Gastrocnemius medialis (tissue), 4 donors: ENCODE data around the gene DDR2.

Experiments used
- CTCF ChIP-seq, 5 experiments: fragments of 450-650 bp in 3 of 5; fragments of 200-600 bp in 2 of 5; sonication (generic) in 2 of 5; IDR thresholded peaks in 4 of 5; conservative IDR thresholded peaks in 1 of 5; 1 replicate in 4 of 5; 2 replicates in 1 of 5; pipeline ENCODE4 v1.5.1; 2016 to 2019; ENCODE audit warnings: antibody characterized with exemption in 5 of 5, mild to moderate bottlenecking in 3 of 5, moderate library complexity in 3 of 5
- POLR2A ChIP-seq, 2 donors: fragments of 450-650 bp; IDR thresholded peaks; one replicate each; pipeline ENCODE4 v1.6.1; 2017; ENCODE audit warnings: antibody characterized with exemption in 2 of 2, mild to moderate bottlenecking in 2 of 2, moderate library complexity in 2 of 2

DNA sequence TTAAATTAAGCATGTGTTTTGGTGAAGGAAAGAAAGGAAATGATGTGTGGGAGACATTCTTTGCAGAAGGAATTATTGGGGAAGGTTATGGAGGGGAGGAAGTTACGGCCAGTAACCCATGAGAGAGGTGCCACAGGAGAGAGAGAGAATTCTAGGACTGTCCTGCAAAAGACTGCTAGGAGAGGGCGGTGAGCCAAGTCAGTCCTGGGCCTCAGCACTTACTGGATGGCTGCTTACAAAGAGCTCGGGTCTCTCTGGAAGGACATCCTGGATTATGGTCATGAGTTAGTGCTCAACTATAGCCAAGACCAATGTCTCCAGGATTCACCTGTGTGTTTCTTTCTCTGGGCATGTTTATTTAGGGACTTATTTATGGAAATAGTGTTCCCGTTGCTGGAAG is 83.9 kb downstream of the DDR2 start:
- TF ChIP-seq POLR2A (IDR thresholded peaks at IDR 0.05): no peak
- no peak for TF ChIP-seq CTCF (IDR thresholded peaks at IDR 0.05 in 4 of 5, conservative IDR thresholded peaks at IDR 0.05 in 1 of 5)
